ENCODE data around the gene OR2AT4.

The OR2AT4 gene

DNA sequence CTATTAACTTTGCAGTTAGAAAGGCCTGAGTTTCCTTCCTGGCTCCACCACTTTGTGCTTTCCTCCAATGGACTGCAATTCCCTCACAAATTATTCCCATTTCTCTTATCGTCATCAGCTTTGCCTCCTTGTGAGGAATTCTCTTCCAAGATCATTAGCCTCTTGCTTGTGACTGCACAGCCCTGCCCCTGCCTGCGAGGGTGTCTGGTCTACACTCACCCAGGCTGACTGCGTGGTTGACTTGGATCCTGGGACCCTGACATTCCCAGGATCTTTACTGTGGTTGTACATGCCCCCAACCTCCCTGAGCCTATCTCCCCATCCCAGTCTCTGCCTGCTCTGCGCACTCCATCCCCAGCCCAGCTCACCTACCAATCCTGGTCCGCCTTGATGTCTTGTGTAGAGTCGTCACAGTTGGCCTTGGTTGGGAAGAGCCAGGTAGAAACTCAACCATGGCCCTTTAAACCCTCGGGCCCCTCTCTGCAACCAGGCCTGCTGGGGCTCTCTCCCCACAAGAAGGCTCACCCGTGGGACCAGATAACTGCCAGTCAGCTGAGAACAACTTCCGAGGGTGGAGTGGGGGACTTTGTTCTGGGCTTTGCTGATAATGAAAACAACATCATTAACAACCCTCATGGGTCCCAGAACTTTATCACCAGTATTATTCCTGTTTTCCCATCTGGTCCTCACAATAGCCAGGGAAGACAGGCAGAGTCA lies at the start of gene OR2AT4:
TSS of gene OR2AT4 (minus strand) at position 421 of the 717 bp plus-strand sequence.
- no peak within 1 kb of the TSS for H3K9ac ChIP-seq (ENCODE audit: low read depth, low read length)
- no peak within 1 kb of the TSS for H3K4me3 ChIP-seq (ENCODE audit: low read length)
- H3K9me3 ChIP-seq (ENCODE audit: insufficient read depth, low read depth, low read length), result peaks cover 4% of the 10 kb centered on the region; the same call in 1 of the 2 replicates
- no peak within 1 kb of the TSS for H3K27ac ChIP-seq (ENCODE audit: low read length)
- H3K36me3 ChIP-seq (ENCODE audit: insufficient read depth, low read depth, low read length), result no peaks in the 10 kb centered on the region
- no peaks in the 10 kb centered on the region for H3K27me3 ChIP-seq (ENCODE audit: insufficient read depth, low read length)
- H3K4me1 ChIP-seq (ENCODE audit: insufficient read depth, low read length), result 0 out of 2 replicates have a peak, but pooled peaks cover 3% of the 10 kb centered on the region

DNA sequence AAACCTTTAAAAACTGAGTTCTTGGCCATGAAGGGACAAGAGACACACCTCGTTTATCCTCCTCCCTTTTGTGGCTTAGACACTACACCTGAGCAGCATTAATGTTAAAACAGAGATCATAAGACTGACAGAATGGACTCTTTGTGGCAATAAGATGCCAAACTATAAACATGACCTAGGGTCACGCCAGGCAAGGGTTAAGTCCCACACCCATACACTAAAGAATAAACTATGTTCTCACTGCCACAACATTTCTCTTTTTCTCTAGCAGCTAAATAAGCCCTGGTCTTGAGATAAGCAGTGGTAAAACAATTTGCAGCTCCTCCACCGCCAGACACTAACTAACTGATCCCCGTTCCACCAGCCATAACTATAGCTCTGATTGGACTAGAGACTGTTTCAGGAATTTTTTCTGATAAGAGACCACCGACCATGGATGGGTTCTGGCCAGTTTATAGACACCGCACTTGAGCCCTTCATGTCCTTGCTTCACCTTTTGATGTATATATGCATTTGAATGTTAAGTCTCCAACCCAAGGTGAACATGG lies 49.4 kb upstream of the OR2AT4 start:
- H3K9ac ChIP-seq (ENCODE audit: low read depth, low read length), result no peak overlapping the region
- no peak overlapping the region for H3K4me3 ChIP-seq (ENCODE audit: low read length)
- no peaks in the 10 kb centered on the region for H3K9me3 ChIP-seq (ENCODE audit: insufficient read depth, low read depth, low read length)
- peaks cover 2% of the 10 kb centered on the region; the same call in 1 of the 2 replicates for H3K27me3 ChIP-seq (ENCODE audit: insufficient read depth, low read length)
- no peaks in the 10 kb centered on the region for H3K36me3 ChIP-seq (ENCODE audit: insufficient read depth, low read depth, low read length)
- no peaks in the 10 kb centered on the region for H3K4me1 ChIP-seq (ENCODE audit: insufficient read depth, low read length)
- H3K27ac ChIP-seq (ENCODE audit: low read length), result no peak overlapping the region

DNA sequence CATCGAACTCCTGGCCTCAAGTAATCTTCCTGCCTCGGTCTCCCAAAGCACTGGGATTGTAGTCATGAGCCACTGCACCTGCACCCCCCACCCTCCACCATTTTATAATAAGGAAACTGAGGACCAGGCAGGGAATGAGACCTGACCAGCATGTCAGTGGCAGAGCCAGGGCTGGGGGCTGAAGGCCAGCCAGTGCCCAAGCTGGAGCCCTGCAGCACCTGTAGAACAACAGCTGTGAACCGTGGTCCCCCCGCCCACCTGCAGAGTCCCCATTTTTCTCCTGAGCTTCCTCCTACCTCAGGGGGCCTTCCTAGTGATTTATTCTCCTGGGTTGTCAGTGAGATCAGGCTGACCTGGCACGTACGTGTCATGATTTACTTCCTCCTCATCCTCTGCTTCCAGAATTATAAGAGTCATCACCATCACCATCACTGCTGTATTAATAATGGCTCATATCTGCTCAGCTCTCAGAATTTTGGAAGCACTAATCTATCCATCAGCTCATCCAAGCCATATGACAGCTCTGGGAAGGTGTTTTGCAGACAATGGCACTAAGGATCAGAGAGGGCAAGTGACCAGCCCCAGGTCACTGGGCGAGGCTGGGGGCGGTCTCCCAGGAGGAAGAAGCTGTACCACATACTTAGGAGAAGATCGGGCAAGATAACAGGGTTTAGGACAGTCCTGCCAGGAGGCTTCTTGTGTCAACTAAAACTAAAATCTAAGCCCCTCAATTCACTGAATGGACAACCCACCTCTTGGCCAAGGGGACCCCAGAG lies 48.7 kb upstream of the OR2AT4 start:
- Histone ChIP-seq H3K27me3 (ENCODE audit: insufficient read depth, low read length) (peaks cover 4% of the 10 kb centered on the region; the same call in 1 of the 2 replicates), H3K9me3 (ENCODE audit: insufficient read depth, low read depth, low read length) (no peaks in the 10 kb centered on the region), H3K27ac (ENCODE audit: low read length) (no peak overlapping the region), H3K36me3 (ENCODE audit: insufficient read depth, low read depth, low read length) (no peaks in the 10 kb centered on the region), H3K4me1 (ENCODE audit: insufficient read depth, low read length) (no peaks in the 10 kb centered on the region), H3K4me3 (ENCODE audit: low read length) (no peak overlapping the region), H3K9ac (ENCODE audit: low read depth, low read length) (no peak overlapping the region)

GRCh38 chr11:75144716-75145014 lies 48.0 kb upstream of the OR2AT4 start:
- H3K9ac ChIP-seq (ENCODE audit: low read depth, low read length), result no peak overlapping the region
- H3K27ac ChIP-seq (ENCODE audit: low read length), result no peak overlapping the region
- H3K36me3 ChIP-seq (ENCODE audit: insufficient read depth, low read depth, low read length), result no peaks in the 10 kb centered on the region
- H3K4me3 ChIP-seq (ENCODE audit: low read length), result no peak overlapping the region
- H3K27me3 ChIP-seq (ENCODE audit: insufficient read depth, low read length), result peaks cover 4% of the 10 kb centered on the region; the same call in 1 of the 2 replicates
- H3K9me3 ChIP-seq (ENCODE audit: insufficient read depth, low read depth, low read length), result no peaks in the 10 kb centered on the region
- H3K4me1 ChIP-seq (ENCODE audit: insufficient read depth, low read length), result no peaks in the 10 kb centered on the region

GRCh38 chr11:75143420-75143731 lies 46.7 kb upstream of the OR2AT4 start:
- no peaks in the 10 kb centered on the region for H3K9me3 ChIP-seq (ENCODE audit: insufficient read depth, low read depth, low read length)
- H3K4me3 ChIP-seq (ENCODE audit: low read length), result no peak overlapping the region
- no peaks in the 10 kb centered on the region for H3K4me1 ChIP-seq (ENCODE audit: insufficient read depth, low read length)
- H3K27me3 ChIP-seq (ENCODE audit: insufficient read depth, low read length), result peaks cover 4% of the 10 kb centered on the region; the same call in 1 of the 2 replicates
- H3K9ac ChIP-seq (ENCODE audit: low read depth, low read length), result no peak overlapping the region
- no peaks in the 10 kb centered on the region for H3K36me3 ChIP-seq (ENCODE audit: insufficient read depth, low read depth, low read length)
- no peak overlapping the region for H3K27ac ChIP-seq (ENCODE audit: low read length)

DNA sequence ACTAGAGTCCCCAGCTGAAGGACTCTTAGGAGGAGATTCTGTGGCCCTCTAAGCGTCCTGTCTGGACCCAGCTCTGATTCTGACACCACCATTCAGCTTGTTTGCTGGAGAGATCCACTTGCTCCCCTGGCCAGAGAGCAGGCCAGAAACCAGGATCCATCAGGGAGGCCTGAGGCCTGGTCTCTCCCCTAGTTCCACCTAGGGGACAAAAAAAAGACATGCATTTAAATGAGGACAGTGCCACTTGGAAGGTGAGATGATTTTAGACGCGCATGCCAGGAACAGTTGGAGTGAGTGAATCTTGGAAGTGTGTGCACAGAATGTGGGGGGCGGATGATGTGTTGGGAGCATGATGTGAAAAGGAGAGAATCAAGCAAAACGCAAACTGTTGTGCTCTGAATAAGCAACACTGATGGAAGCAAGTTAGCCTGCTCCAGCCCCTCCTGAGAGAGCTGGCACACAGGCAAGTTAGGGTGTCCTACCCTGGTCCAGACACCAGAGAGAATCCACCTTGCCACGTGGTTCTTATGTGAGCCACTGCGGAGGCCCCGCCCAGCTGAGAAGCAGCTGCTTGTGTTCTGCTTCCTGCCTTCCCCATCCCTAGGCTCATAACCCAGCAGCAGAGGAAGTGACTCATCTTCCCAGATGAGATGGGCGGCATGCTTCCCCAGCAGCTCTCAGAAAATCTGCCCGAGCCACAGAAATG lies 46.2 kb upstream of the OR2AT4 start:
- Histone ChIP-seq H3K9me3 (ENCODE audit: insufficient read depth, low read depth, low read length) (no peaks in the 10 kb centered on the region), H3K9ac (ENCODE audit: low read depth, low read length) (no peak overlapping the region), H3K36me3 (ENCODE audit: insufficient read depth, low read depth, low read length) (no peaks in the 10 kb centered on the region), H3K27ac (ENCODE audit: low read length) (no peak overlapping the region), H3K27me3 (ENCODE audit: insufficient read depth, low read length) (peaks cover 4% of the 10 kb centered on the region; the same call in 1 of the 2 replicates), H3K4me1 (ENCODE audit: insufficient read depth, low read length) (no peaks in the 10 kb centered on the region), H3K4me3 (ENCODE audit: low read length) (no peak overlapping the region)

DNA sequence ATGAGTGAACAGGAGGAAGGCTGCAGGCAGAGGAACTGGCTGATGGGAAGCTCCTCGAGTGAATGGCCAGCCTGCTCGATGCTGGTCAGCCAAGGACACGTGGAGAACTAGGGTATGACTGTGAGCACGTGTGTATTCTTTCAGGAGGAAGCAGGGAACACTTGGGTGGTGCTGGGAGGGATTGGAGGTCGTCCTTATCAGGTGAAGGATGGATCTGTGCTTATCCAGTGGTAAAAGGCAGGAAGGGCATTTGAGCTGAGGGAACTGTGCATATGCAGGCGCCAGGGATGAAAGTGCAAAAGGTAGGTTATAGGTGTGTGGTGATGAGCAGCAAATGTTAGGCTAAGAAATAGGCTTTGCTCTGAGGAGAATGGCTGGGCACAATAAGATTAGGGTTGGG lies 44.5 kb upstream of the OR2AT4 start:
- no peak overlapping the region for H3K4me3 ChIP-seq (ENCODE audit: low read length)
- H3K4me1 ChIP-seq (ENCODE audit: insufficient read depth, low read length), result no peaks in the 10 kb centered on the region
- no peaks in the 10 kb centered on the region for H3K9me3 ChIP-seq (ENCODE audit: insufficient read depth, low read depth, low read length)
- H3K27me3 ChIP-seq (ENCODE audit: insufficient read depth, low read length), result peaks cover 4% of the 10 kb centered on the region; the same call in 1 of the 2 replicates
- H3K36me3 ChIP-seq (ENCODE audit: insufficient read depth, low read depth, low read length), result no peaks in the 10 kb centered on the region
- H3K9ac ChIP-seq (ENCODE audit: low read depth, low read length), result no peak overlapping the region
- H3K27ac ChIP-seq (ENCODE audit: low read length), result no peak overlapping the region

DNA sequence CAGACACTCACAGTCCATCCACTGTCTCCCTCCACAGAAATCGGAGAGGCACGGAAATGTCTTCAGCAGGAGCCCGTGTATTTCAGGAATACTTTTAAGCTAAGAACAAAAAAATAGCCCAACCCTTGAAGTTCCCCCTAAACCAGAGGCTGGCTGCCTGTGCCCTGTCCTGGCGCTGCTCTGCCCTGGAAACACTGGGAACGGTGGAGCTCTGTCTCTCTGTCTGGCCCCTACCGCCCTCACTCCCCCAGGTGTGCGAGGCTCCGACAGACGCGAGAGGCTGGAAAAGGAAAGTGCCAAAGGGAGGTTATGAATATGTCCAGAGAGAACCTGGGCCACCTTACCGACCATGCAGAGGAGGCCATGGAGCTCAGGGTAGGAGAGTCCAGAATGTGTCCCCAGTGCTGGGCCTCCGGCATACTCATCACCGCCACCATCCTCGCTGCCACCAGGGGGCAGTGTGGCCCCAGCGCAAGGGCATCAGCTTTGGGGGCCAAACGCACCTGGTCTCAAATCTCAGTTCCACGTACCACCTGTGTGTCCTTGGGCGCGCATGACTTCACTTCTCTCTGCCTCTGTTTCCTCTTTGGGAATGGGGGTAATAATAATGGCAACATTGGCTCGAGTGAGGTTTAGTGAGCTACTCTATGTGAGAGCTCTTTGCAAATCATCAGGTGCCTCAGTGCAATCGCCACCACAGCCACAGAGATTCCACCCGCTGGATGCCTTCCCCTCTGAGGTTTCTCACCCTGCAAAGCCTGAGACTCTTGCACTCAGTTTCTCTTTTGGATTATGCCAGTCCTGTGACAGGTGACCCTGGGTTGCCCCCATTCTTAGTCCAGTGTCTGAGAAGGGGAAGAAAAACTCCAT lies 43.8 kb upstream of the OR2AT4 start:
- H3K9me3 ChIP-seq (ENCODE audit: insufficient read depth, low read depth, low read length), result no peaks in the 10 kb centered on the region
- H3K36me3 ChIP-seq (ENCODE audit: insufficient read depth, low read depth, low read length), result no peaks in the 10 kb centered on the region
- no peaks in the 10 kb centered on the region for H3K4me1 ChIP-seq (ENCODE audit: insufficient read depth, low read length)
- no peak overlapping the region for H3K4me3 ChIP-seq (ENCODE audit: low read length)
- no peak overlapping the region for H3K9ac ChIP-seq (ENCODE audit: low read depth, low read length)
- H3K27me3 ChIP-seq (ENCODE audit: insufficient read depth, low read length), result peaks cover 4% of the 10 kb centered on the region; the same call in 1 of the 2 replicates
- H3K27ac ChIP-seq (ENCODE audit: low read length), result no peak overlapping the region

DNA sequence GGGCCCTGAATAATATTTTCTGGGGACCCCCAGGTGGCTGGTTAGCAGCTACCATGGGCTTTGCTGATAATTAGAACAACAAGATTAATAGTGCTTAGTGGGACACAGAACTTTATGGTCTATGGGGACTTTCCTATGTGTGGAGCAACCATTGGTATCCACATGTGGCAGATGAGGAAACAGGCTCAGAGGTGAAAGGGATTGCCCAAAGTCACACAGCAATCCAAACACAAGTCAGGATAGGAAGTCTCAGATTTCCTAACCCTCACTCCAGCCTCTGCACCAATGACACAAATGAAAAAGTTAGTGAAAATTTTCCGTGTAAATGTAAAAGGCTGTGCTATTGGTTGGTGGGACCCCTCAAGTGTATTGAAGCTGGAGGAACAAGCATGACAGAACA lies 39.0 kb upstream of the OR2AT4 start:
- Histone ChIP-seq H3K9ac (ENCODE audit: low read depth, low read length) (no peak overlapping the region), H3K4me1 (ENCODE audit: insufficient read depth, low read length) (no peaks in the 10 kb centered on the region), H3K4me3 (ENCODE audit: low read length) (no peak overlapping the region), H3K36me3 (ENCODE audit: insufficient read depth, low read depth, low read length) (no peaks in the 10 kb centered on the region), H3K27ac (ENCODE audit: low read length) (no peak overlapping the region), H3K9me3 (ENCODE audit: insufficient read depth, low read depth, low read length) (0 out of 2 replicates have a peak, but pooled peaks cover 4% of the 10 kb centered on the region), H3K27me3 (ENCODE audit: insufficient read depth, low read length) (no peaks in the 10 kb centered on the region)

DNA sequence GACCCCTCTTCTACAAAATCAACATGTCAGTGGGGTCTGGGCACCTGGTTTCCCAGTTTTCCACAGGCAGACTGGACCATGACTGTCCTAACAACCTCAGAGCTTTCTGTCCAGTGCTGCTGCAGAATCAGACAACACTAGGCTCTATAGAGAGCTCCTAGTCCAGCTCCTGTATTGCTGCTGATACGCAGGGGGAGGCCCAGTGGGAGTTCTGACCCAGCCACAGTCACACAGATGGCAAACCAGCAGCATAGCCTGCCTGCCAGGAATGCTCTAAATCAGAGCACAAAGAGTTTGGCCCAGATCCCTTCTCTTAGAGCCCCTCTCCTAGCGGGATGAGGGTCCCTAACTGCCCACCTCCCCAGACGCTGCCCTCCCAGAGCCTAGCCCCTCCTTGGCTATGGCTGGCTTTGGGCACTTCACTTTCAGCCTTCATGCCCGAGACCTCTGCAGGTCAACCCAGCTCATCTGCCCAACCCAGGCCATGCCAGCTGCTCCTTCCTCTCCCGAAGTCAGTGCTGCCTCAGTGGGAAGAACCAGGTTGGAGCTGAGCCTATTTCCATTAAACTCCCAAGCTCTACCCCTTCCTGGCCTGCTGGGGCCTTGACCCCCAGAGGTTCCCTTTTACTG lies 38.5 kb upstream of the OR2AT4 start:
- H3K36me3 ChIP-seq (ENCODE audit: insufficient read depth, low read depth, low read length), result no peaks in the 10 kb centered on the region
- H3K4me3 ChIP-seq (ENCODE audit: low read length), result no peak overlapping the region
- no peaks in the 10 kb centered on the region for H3K27me3 ChIP-seq (ENCODE audit: insufficient read depth, low read length)
- no peak overlapping the region for H3K27ac ChIP-seq (ENCODE audit: low read length)
- 0 out of 2 replicates have a peak, but pooled peaks cover 5% of the 10 kb centered on the region for H3K9me3 ChIP-seq (ENCODE audit: insufficient read depth, low read depth, low read length)
- no peak overlapping the region for H3K9ac ChIP-seq (ENCODE audit: low read depth, low read length)
- H3K4me1 ChIP-seq (ENCODE audit: insufficient read depth, low read length), result no peaks in the 10 kb centered on the region
